Measurements from ENCODE around the gene CAPN13.

Gene CAPN13

DNA sequence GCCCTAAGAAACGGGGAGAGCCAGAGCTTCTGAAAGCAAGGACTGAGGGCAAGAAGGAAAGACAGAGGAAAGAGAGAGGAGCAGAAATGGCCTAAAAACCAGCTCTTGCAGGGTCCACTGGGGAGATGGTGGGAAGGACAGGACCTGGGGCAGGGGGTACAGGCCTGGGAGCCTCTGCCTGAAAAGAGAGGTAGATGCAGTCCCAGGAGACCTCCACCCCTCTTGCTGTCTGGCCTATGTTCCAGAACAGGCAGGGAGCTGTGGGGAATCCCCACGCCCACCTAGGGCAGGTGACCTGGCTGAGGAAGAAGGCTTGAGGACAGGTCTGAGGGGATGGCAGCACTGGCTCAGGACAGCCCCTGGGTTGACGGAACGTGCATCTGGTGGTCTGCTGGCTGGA, 4.6 kb downstream of the CAPN13 start:
- intact Hi-C loops (cut with DNase I; ENCODE audit: low total_unique reads): no loop called here
- H3K9me3 ChIP-seq: no peaks in the 10 kb centered on the region
- H3K27ac ChIP-seq: no peak overlapping the region
- no peaks in the 10 kb centered on the region for H3K36me3 ChIP-seq
- DNase-seq: no peak
- TF ChIP-seq, protein P1, sequence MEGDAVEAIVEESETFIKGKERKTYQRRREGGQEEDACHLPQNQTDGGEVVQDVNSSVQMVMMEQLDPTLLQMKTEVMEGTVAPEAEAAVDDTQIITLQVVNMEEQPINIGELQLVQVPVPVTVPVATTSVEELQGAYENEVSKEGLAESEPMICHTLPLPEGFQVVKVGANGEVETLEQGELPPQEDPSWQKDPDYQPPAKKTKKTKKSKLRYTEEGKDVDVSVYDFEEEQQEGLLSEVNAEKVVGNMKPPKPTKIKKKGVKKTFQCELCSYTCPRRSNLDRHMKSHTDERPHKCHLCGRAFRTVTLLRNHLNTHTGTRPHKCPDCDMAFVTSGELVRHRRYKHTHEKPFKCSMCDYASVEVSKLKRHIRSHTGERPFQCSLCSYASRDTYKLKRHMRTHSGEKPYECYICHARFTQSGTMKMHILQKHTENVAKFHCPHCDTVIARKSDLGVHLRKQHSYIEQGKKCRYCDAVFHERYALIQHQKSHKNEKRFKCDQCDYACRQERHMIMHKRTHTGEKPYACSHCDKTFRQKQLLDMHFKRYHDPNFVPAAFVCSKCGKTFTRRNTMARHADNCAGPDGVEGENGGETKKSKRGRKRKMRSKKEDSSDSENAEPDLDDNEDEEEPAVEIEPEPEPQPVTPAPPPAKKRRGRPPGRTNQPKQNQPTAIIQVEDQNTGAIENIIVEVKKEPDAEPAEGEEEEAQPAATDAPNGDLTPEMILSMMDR (IDR thresholded peaks at IDR 0.05): no peak
- H3K4me1 ChIP-seq: peaks cover 0 to 16% (median 6%) of the 10 kb centered on the region in 4 donors
- H3K4me3 ChIP-seq: no peak overlapping the region
- H3K27me3 ChIP-seq: no peaks in the 10 kb centered on the region

DNA sequence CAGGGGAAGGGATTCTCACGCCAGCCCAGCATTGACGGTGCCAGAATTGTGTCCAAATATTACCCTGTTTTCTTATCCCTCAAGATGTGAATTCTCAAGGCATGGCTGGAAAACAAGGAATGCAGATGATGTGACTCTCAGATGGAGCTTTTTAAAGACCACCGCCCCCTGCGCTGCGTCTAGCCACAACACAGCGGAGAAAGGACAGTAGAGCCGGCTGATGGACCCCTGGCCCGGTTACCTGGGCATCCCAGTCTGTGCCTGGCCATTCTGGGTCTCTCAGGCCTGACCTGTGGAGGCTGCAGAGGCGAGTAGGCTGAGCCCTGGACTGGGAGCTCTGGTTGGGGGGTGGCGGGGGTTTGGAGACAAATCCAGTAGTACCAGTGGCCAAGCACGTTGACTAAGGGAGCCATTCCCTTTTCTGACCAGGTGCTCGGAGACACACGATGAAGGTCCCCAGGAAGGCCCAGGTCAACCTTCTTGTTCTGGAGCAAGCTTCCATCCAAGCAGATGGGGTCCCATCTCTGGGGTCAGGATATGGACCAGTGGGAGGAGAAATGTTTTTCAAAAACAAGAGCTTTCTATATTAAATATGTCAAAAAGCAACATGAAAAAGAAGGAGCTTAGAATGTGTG, 5.3 kb downstream of the CAPN13 start:
- no peaks in the 10 kb centered on the region for H3K9me3 ChIP-seq
- no peaks in the 10 kb centered on the region for H3K27me3 ChIP-seq
- no peak overlapping the region for H3K27ac ChIP-seq
- H3K36me3 ChIP-seq: no peaks in the 10 kb centered on the region
- no peak for DNase-seq
- no peak overlapping the region for H3K4me3 ChIP-seq
- peaks cover 0 to 16% (median 6%) of the 10 kb centered on the region in 4 donors for H3K4me1 ChIP-seq
- intact Hi-C loops (cut with DNase I; ENCODE audit: low total_unique reads): no loop called here
- TF ChIP-seq, protein P1 (IDR thresholded peaks at IDR 0.05): no peak

DNA sequence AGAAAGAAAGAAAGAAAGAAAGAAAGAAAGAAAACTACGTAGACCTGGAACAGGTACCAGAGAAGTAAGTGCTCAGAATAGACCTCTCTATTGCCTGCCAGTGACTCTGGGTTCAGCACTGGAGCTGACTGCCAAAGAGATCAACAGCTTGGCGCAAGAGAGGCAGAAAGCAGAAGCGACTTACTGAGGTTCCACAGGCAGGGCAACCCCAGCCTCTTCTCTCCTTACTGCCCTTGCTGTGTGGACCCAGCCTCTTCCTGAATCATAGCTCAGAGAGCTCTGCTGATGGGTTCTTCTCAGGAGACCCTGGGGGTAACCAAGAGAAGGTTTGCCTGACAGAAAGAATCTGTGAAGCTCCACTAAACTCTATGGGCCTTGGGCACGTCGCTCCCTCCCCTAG, 7.1 kb downstream of the CAPN13 start:
- TF ChIP-seq, protein P1 (IDR thresholded peaks at IDR 0.05): no peak
- H3K4me1 ChIP-seq: peaks cover 0 to 16% (median 8%) of the 10 kb centered on the region in 4 donors
- DNase-seq: no peak
- no peak overlapping the region for H3K27ac ChIP-seq
- no peak overlapping the region for H3K4me3 ChIP-seq
- H3K36me3 ChIP-seq: no peaks in the 10 kb centered on the region
- intact Hi-C loops (cut with DNase I; ENCODE audit: low total_unique reads): no loop called here
- H3K9me3 ChIP-seq: no peaks in the 10 kb centered on the region
- no peaks in the 10 kb centered on the region for H3K27me3 ChIP-seq

DNA sequence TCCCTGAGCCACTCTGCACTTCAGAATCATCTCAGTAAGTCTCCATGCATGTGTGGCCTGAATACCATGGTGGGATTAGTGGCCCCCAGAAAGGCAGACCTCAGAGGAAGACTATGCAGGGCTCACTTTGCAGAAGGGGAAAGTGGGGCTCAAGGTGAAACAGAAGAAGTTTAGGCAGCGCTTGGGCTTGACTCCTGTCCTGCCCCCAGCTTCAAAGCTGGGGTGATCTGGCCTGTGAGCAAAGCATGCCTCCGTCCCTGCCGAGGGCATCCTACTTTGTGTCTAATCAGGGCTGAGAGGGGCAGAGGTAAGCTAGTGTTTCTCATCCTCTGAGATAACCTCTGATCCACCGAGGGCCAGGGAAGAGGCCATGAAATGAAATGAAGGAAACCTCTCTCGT, 7.9 kb downstream of the CAPN13 start:
- DNase-seq: no peak
- no peaks in the 10 kb centered on the region for H3K36me3 ChIP-seq
- H3K4me1 ChIP-seq: peaks cover 0 to 16% (median 8%) of the 10 kb centered on the region in 4 donors
- H3K9me3 ChIP-seq: no peaks in the 10 kb centered on the region
- no peaks in the 10 kb centered on the region for H3K27me3 ChIP-seq
- TF ChIP-seq, protein P1 (IDR thresholded peaks at IDR 0.05): no peak
- no peak overlapping the region for H3K4me3 ChIP-seq
- intact Hi-C loops (cut with DNase I; ENCODE audit: low total_unique reads): no loop called here
- H3K27ac ChIP-seq: no peak overlapping the region

DNA sequence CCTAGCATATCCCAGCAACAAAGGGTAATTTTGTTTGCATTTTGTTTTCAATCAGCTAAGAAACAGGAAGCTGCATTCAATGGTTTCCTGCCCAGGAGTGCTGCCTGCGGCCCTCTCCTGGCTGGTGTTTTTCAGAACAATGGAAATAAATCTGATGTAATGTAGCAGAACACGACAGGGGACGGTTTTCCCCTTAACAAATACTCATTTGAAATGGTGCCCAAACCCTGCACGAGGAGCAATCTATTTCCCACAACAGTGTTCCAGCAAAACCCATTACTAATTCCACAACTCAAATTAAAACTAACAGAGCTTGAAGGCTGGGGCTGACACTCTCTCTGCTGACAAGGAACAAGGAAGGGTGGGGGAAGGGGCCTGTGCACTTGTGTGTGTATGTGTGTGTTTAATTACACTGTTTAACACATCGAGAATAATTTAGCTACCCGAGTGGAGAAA, 8.7 kb downstream of the CAPN13 start:
- peaks cover 0 to 8% (median 7%) of the 10 kb centered on the region in 4 donors for H3K4me1 ChIP-seq
- TF ChIP-seq, protein P1 (IDR thresholded peaks at IDR 0.05): no peak
- no peak for DNase-seq
- no peaks in the 10 kb centered on the region for H3K9me3 ChIP-seq
- intact Hi-C loops (cut with DNase I; ENCODE audit: low total_unique reads): no loop called here
- no peak overlapping the region for H3K4me3 ChIP-seq
- no peak overlapping the region for H3K27ac ChIP-seq
- no peaks in the 10 kb centered on the region for H3K27me3 ChIP-seq
- H3K36me3 ChIP-seq: no peaks in the 10 kb centered on the region

Data from tibial artery (tissue), 4 donors.